Nephron progenitor cell (in vitro differentiated cells): ENCODE results near the gene DAD1.
A peak's percentile ranks its signal among the peaks of the same experiment; 100 is the strongest.
"Not testable (repeated sequence)": the region's sequence is repeated elsewhere in the genome, so short reads cannot be mapped to it uniquely, and the experiment has no call there.

Experiments
- DNase-seq: peaks from one replicate; pipeline ENCODE4 v3.0.0; 2021
- H3K27ac Mint-ChIP-seq: 2 replicates; pipeline ENCODE4 v1.8.0; 2021; ENCODE audit warnings: mild to moderate bottlenecking, moderate library complexity, mixed read lengths
- H3K27me3 Mint-ChIP-seq: 2 replicates; pipeline ENCODE4 v1.8.0; 2021; ENCODE audit warnings: mild to moderate bottlenecking, low read depth, mixed read lengths; ENCODE audit not compliant: poor library complexity
- H3K36me3 Mint-ChIP-seq: 2 replicates; pipeline ENCODE4 v1.8.0; 2021; ENCODE audit warnings: low read depth, mixed read lengths
- H3K4me1 Mint-ChIP-seq: 2 replicates; pipeline ENCODE4 v1.8.0; 2021; ENCODE audit warnings: mixed read lengths
- H3K4me3 Mint-ChIP-seq: 2 replicates; pipeline ENCODE4 v1.8.0; 2021; ENCODE audit warnings: mild to moderate bottlenecking, moderate library complexity, mixed read lengths
- H3K9me3 Mint-ChIP-seq: 2 replicates; pipeline ENCODE4 v1.8.0; 2021; ENCODE audit warnings: mild to moderate bottlenecking, moderate library complexity, mixed read lengths
- TF ChIP-seq, protein P1 (sequence below): fragments of 200-600 bp; sonication (generic); IDR thresholded peaks from 2 replicates; pipeline ENCODE4 v1.5.0; 2021; ENCODE audit warnings: antibody characterized with exemption

Gene DAD1

DNA sequence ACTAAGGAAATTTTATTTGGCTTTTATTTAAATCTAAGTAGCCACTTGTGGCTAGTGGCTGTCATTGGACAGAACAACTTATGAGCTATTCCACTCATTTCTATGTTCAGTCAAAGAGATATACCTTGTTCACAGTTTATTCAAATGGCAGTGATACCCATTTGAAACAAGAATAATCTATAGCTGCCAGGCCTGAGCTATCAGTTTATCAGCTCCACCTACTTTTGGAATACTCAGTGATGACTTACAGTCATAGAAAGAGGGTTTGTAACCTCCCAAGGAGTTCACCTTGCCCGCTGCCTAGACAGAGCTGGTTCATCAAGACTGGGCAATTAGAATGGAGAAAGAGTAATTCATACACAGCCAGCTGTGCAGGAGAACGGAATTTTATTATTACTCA lies 4.6 kb upstream of the DAD1 start:
- H3K27me3 Mint-ChIP-seq, result no peaks in the 10 kb centered on the region
- DNase-seq, result no peak
- no peaks in the 10 kb centered on the region for H3K9me3 Mint-ChIP-seq
- H3K4me3 Mint-ChIP-seq, result no peak overlapping the region
- H3K27ac Mint-ChIP-seq, result no peak overlapping the region
- peaks cover 39% of the 10 kb centered on the region for H3K4me1 Mint-ChIP-seq
- H3K36me3 Mint-ChIP-seq, result no peaks in the 10 kb centered on the region
- TF ChIP-seq, protein P1, sequence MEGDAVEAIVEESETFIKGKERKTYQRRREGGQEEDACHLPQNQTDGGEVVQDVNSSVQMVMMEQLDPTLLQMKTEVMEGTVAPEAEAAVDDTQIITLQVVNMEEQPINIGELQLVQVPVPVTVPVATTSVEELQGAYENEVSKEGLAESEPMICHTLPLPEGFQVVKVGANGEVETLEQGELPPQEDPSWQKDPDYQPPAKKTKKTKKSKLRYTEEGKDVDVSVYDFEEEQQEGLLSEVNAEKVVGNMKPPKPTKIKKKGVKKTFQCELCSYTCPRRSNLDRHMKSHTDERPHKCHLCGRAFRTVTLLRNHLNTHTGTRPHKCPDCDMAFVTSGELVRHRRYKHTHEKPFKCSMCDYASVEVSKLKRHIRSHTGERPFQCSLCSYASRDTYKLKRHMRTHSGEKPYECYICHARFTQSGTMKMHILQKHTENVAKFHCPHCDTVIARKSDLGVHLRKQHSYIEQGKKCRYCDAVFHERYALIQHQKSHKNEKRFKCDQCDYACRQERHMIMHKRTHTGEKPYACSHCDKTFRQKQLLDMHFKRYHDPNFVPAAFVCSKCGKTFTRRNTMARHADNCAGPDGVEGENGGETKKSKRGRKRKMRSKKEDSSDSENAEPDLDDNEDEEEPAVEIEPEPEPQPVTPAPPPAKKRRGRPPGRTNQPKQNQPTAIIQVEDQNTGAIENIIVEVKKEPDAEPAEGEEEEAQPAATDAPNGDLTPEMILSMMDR, result no peak

DNA sequence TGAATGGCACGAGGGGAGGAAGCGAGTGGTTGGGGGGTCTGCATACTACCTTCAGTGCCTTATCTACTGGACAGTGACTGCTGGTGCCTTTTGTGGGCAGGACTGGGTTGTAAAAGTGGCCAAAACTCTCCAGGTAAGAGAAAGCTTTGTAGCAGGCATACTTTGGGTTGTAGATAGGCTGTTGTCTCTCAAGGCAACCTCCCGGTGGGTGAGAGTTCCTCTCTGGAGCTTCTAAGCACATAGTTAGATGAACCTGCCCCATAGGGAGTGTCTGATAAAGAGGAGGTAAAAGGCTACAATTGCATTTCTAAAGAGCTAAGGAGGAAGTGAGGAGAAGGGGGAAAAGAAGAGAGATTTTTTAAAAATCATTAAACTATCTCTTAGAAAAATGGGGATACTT lies 4.2 kb upstream of the DAD1 start:
- Mint-ChIP-seq H3K4me1 (peaks cover 38% of the 10 kb centered on the region), H3K36me3 (no peaks in the 10 kb centered on the region), H3K27me3 (no peaks in the 10 kb centered on the region), H3K9me3 (no peaks in the 10 kb centered on the region), H3K27ac (no peak overlapping the region), H3K4me3 (no peak overlapping the region)
- no peak for DNase-seq
- TF ChIP-seq, protein P1, result no peak

DNA sequence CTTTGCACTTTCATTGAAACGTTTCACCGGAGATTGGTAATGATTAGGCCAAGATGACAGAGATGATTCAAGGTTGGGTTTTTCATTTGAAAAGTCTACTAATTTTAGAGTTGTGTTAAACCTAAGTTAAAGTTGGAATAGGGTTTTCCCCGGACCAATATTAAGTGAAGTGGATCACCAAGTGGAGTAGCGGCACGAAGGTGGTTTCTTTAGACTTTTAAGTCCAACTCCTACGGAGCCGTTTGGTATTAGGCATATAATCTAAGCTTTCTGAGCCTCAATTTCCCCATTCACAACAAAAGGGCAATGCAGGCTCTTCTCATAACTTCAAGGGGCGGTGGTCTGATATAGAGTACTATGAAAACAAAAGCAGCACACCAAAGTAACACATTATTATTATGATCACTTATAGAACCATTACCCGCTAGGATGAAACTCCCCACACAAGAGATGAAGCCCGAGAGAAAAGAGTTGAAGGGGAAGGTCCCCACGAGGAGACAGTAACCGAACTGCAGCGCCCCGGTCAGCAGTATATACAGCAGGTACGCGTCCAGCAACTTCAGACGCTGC lies 413 bp downstream of the DAD1 start:
- TF ChIP-seq, protein P1, result no peak

GRCh38 chr14:22587677-22588422 lies 1.2 kb downstream of the DAD1 start:
- not testable (repeated sequence) for H3K27me3 Mint-ChIP-seq, H3K9me3 Mint-ChIP-seq, DNase-seq, H3K27ac Mint-ChIP-seq
- H3K4me3 Mint-ChIP-seq, result peak overlapping the region; percentile 96
- H3K36me3 Mint-ChIP-seq, result peaks cover 27% of the 10 kb centered on the region
- peaks cover 64% of the 10 kb centered on the region for H3K4me1 Mint-ChIP-seq

More for the DNA sequence above, 413 bp downstream of the DAD1 start:
- H3K36me3 Mint-ChIP-seq, result peaks cover 19% of the 10 kb centered on the region
- no peaks in the 10 kb centered on the region for H3K27me3 Mint-ChIP-seq
- peak overlapping the region; percentile 100 for H3K27ac Mint-ChIP-seq
- H3K4me3 Mint-ChIP-seq, result peak overlapping the region; percentile 96
- peaks cover 59% of the 10 kb centered on the region for H3K4me1 Mint-ChIP-seq
- H3K9me3 Mint-ChIP-seq, result no peaks in the 10 kb centered on the region
- no peak for DNase-seq

DNA sequence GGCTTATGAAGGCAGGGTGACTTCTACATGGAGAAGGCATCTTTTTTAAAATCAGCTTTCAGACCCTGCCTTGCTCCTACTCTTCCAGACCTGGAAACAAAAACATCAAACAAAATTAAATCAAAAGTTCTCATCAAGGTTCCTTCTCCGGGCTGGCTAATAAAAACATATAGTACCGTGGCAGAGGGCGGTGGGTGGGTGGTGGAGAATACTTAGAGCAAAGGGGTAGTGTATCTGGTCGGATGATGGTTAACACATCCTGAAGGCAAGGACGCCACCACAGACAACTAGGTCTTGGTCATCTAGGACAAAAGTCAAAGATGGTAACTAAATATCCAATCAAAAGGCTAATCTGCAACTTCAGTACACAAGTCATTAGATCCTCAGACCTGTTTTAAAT lies 1.8 kb downstream of the DAD1 start:
- Mint-ChIP-seq H3K36me3 (peaks cover 30% of the 10 kb centered on the region), H3K4me1 (peaks cover 69% of the 10 kb centered on the region), H3K9me3 (no peaks in the 10 kb centered on the region), H3K4me3 (peak overlapping the region; percentile 96), H3K27me3 (no peaks in the 10 kb centered on the region), H3K27ac (no peak overlapping the region)
- DNase-seq, result no peak
- TF ChIP-seq, protein P1, result no peak

DNA sequence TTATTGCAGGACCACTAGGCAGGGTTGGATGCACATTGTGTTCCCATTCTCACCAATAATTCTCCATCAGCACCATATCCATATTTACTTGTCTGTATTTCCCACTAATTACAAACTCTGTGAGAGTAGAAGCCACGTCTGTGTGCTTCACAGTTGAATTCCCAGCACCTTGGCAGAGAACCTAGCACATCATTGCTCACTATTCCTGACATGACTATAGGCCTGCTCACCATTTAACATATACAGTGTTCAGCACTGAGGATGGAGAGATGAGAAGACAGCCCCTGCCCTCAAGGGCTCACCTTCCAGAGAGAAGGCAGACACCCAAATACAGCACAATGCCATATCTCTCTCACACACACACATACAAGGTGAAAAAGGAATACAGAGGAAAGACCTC lies 5.0 kb downstream of the DAD1 start:
- DNase-seq, result no peak
- Mint-ChIP-seq H3K9me3 (no peaks in the 10 kb centered on the region), H3K27me3 (no peaks in the 10 kb centered on the region), H3K4me3 (no peak overlapping the region), H3K4me1 (peaks cover 59% of the 10 kb centered on the region), H3K36me3 (peaks cover 44% of the 10 kb centered on the region), H3K27ac (no peak overlapping the region)
- TF ChIP-seq, protein P1, result no peak
